ENCODE results near the gene PIGU. TPM values are rescaled to one million over a fixed set of nuclear protein-coding genes. Genes with fewer than 3 reads are reported as not detected.

Gene PIGU
- total RNA-seq, 6 experiments from 2014 or later = 4.0 to 14.9 (median 7.3) TPM

- Histone ChIP-seq H3K4me3 (peak within 1 kb of the TSS; percentile 73 to 81 (median 73)), H3K27ac (peak within 1 kb of the TSS; percentile 98 to 100 (median 99)), H3K4me1 (peaks cover 0 to 34% (median 12%) of the 10 kb centered on the region in 4 donors), H3K27me3 (no peaks in the 10 kb centered on the region), H3K9me3 (no peaks in the 10 kb centered on the region), H3K36me3 (no peaks in the 10 kb centered on the region)
- peak; percentile 71 to 81 (median 78) for ATAC-seq
- TF ChIP-seq CTCF (IDR thresholded peaks at IDR 0.05) (no peak), POLR2A (IDR thresholded peaks at IDR 0.05) (peak; percentile 91)
- peak; percentile 94 to 97 (median 97) for DNase-seq
- WGBS (ENCODE audit: insufficient coverage, low coverage, low lambda C conversion rate, missing lambda C conversion rate) = 0% methylated on average over 2 of the region's 82 CpGs
- intact Hi-C loops (cut with DNase I) = loop anchor here (10.0 kb wide), 2 partner anchors 160 to 170 kb away; no protein-coding TSS in a partner anchor
Observed at GRCh38 chr20:34704177-34705007, 27.5 kb upstream of the PIGU start, which contains the start of gene TP53INP2. Gene TP53INP2 (plus strand): TSS chr20:34704344. CDS start chr20:34708740, 4,396 bp downstream.

- intact Hi-C loops (cut with DNase I) = loop anchor here (10.0 kb wide), 2 partner anchors 159 to 169 kb away; no protein-coding TSS in a partner anchor
- DNase-seq (peak in 2 of 3 donors; percentile 29 to 58), ATAC-seq (peak; percentile 0 to 8 (median 6))
- H3K36me3 ChIP-seq = no peaks in the 10 kb centered on the region
- TF ChIP-seq POLR2A (IDR thresholded peaks at IDR 0.05) (no peak), CTCF (IDR thresholded peaks at IDR 0.05) (no peak)
- no peaks in the 10 kb centered on the region for H3K9me3 ChIP-seq
- no peaks in the 10 kb centered on the region for H3K27me3 ChIP-seq
- peak overlapping the region; percentile 98 to 100 (median 99) for H3K27ac ChIP-seq
- peaks cover 0 to 34% (median 10%) of the 10 kb centered on the region in 4 donors for H3K4me1 ChIP-seq
- peak overlapping the region; percentile 73 to 81 (median 73) for H3K4me3 ChIP-seq
- WGBS (ENCODE audit: insufficient coverage, low coverage, low lambda C conversion rate, missing lambda C conversion rate) = under 1% methylated on average over 31 of the region's 38 CpGs
Observed at GRCh38 chr20:34703424-34704176, 26.7 kb upstream of the PIGU start.

GRCh38 chr20:34703061-34703423 is 26.1 kb upstream of the PIGU start:
- H3K27ac ChIP-seq = peak overlapping the region in 1 of 3 donors; percentile 100
- TF ChIP-seq CTCF (IDR thresholded peaks at IDR 0.05) (no peak), POLR2A (IDR thresholded peaks at IDR 0.05) (no peak)
- H3K9me3 ChIP-seq = no peaks in the 10 kb centered on the region
- H3K4me1 ChIP-seq = peaks cover 0 to 28% (median 7%) of the 10 kb centered on the region in 4 donors
- no peaks in the 10 kb centered on the region for H3K27me3 ChIP-seq
- intact Hi-C loops (cut with DNase I) = loop anchor here (10.0 kb wide), 2 partner anchors 158 to 168 kb away; no protein-coding TSS in a partner anchor
- no peaks in the 10 kb centered on the region for H3K36me3 ChIP-seq
- ATAC-seq (no peak), DNase-seq (no peak)
- 36% methylated on average over 3 of the region's 3 CpGs for WGBS (ENCODE audit: insufficient coverage, low coverage, low lambda C conversion rate, missing lambda C conversion rate)
- H3K4me3 ChIP-seq = no peak overlapping the region

GRCh38 chr20:34701405-34702085 is 24.7 kb upstream of the PIGU start:
- Histone ChIP-seq H3K4me1 (peaks cover 0 to 14% (median 1%) of the 10 kb centered on the region in 4 donors), H3K9me3 (no peaks in the 10 kb centered on the region), H3K4me3 (no peak overlapping the region), H3K27me3 (no peaks in the 10 kb centered on the region), H3K27ac (no peak overlapping the region), H3K36me3 (no peaks in the 10 kb centered on the region)
- intact Hi-C loops (cut with DNase I) = loop anchor here (10.0 kb wide), 2 partner anchors 157 to 167 kb away; no protein-coding TSS in a partner anchor
- 83% methylated on average over 1 of the region's 6 CpGs for WGBS (ENCODE audit: insufficient coverage, low coverage, low lambda C conversion rate, missing lambda C conversion rate)
- ATAC-seq (no peak), DNase-seq (no peak)
- TF ChIP-seq CTCF (IDR thresholded peaks at IDR 0.05) (no peak), POLR2A (IDR thresholded peaks at IDR 0.05) (no peak)
